Liver (tissue), 9 donors: ENCODE data around the gene SMIM28. TPM values are rescaled to one million over a fixed set of nuclear protein-coding genes. Genes with fewer than 3 reads are reported as not detected.

ENCODE experiments used
- DNase-seq: peaks from one replicate; pipeline ENCODE4 v3.0.0-alpha.2; 2017; ENCODE audit warnings: low spot score
- H3K27ac ChIP-seq, 2 donors: one replicate each; pipeline ENCODE4 v1.7.0; 2013; ENCODE audit warnings: inconsistent platforms in 2 of 2, low read length in 2 of 2, control low read depth in 1 of 2, low read depth in 1 of 2, mild to moderate bottlenecking in 1 of 2
- H3K27me3 ChIP-seq, 4 donors: one replicate each; pipeline versions ENCODE4 v1.6.1 to v1.7.0; 2013; ENCODE audit warnings: low read length in 3 of 4, inconsistent platforms in 1 of 4, mild to moderate bottlenecking in 1 of 4, moderate library complexity in 1 of 4; ENCODE audit not compliant: control insufficient read depth in 4 of 4, insufficient read depth in 4 of 4
- H3K36me3 ChIP-seq, 4 donors: one replicate each; pipeline versions ENCODE4 v1.6.1 to v1.7.0; 2013; ENCODE audit warnings: low read length in 3 of 4, mild to moderate bottlenecking in 3 of 4, low read depth in 1 of 4, moderate library complexity in 1 of 4; ENCODE audit not compliant: control insufficient read depth in 4 of 4, insufficient read depth in 3 of 4
- H3K4me1 ChIP-seq, 4 donors: one replicate each; pipeline versions ENCODE4 v1.6.1 to v1.7.0; 2013; ENCODE audit warnings: low read length in 3 of 4, mild to moderate bottlenecking in 3 of 4, moderate library complexity in 1 of 4; ENCODE audit not compliant: control insufficient read depth in 4 of 4, insufficient read depth in 4 of 4
- H3K4me3 ChIP-seq, 3 donors: one replicate each; pipeline versions ENCODE4 v1.6.1 to v1.7.0; 2013; ENCODE audit warnings: low read length in 3 of 3, control low read depth in 1 of 3, low read depth in 1 of 3, mild to moderate bottlenecking in 1 of 3
- H3K9ac ChIP-seq, 2 donors: one replicate each; pipeline ENCODE4 v1.7.0; 2013; ENCODE audit warnings: low read length in 2 of 2, mild to moderate bottlenecking in 2 of 2, moderate library complexity in 2 of 2, control low read depth in 1 of 2, low read depth in 1 of 2
- H3K9me3 ChIP-seq, 4 donors: one replicate each; pipeline versions ENCODE4 v1.6.1 to v1.7.0; 2013; ENCODE audit warnings: low read length in 3 of 4; ENCODE audit not compliant: control insufficient read depth in 4 of 4
- ATF3 ChIP-seq: IDR thresholded peaks from 2 replicates; pipeline ENCODE4 v1.6.1; 2016; ENCODE audit warnings: antibody characterized with exemption
- CTCF ChIP-seq: fragments of 150-350 bp; IDR thresholded peaks from 2 replicates; pipeline ENCODE4 v1.5.1; 2017; ENCODE audit warnings: improper control_type of control experiment, low read depth, low read length; ENCODE audit not compliant: missing input control
- EGR1 ChIP-seq, 2 donors: IDR thresholded peaks; 2 replicates each; pipeline ENCODE4 v1.6.1; 2016 to 2018; ENCODE audit warnings: antibody characterized with exemption in 2 of 2, low read depth in 2 of 2
- FOXA1 ChIP-seq: IDR thresholded peaks from 2 replicates; pipeline ENCODE4 v1.6.1; 2016; ENCODE audit warnings: antibody characterized with exemption
- FOXA2 ChIP-seq: IDR thresholded peaks from 2 replicates; pipeline ENCODE4 v1.6.1; 2016; ENCODE audit warnings: antibody characterized with exemption
- HNF4A ChIP-seq, 2 donors: conservative IDR thresholded peaks; 2 replicates each; pipeline ENCODE4 v1.6.1; 2016; ENCODE audit warnings: antibody characterized with exemption in 2 of 2, mild to moderate bottlenecking in 2 of 2
- HNF4G ChIP-seq: IDR thresholded peaks from 2 replicates; pipeline ENCODE4 v1.6.1; 2016; ENCODE audit warnings: antibody characterized with exemption
- MAX ChIP-seq: IDR thresholded peaks from 2 replicates; pipeline ENCODE4 v1.6.1; 2016; ENCODE audit warnings: antibody characterized with exemption
- NR2F2 ChIP-seq: IDR thresholded peaks from 2 replicates; pipeline ENCODE4 v1.6.1; 2016; ENCODE audit warnings: antibody characterized with exemption
- RAD21 ChIP-seq, 2 donors: IDR thresholded peaks; 2 replicates each; pipeline ENCODE4 v1.6.1; 2016; ENCODE audit warnings: antibody characterized with exemption in 2 of 2, mild to moderate bottlenecking in 2 of 2
- REST ChIP-seq: IDR thresholded peaks from 2 replicates; pipeline ENCODE4 v1.6.1; 2016; ENCODE audit warnings: antibody characterized with exemption, mild to moderate bottlenecking
- RXRA ChIP-seq, 2 donors: IDR thresholded peaks; 2 replicates each; pipeline ENCODE4 v1.6.1; 2017 to 2018; ENCODE audit warnings: antibody characterized with exemption in 2 of 2, mild to moderate bottlenecking in 1 of 2
- SP1 ChIP-seq: IDR thresholded peaks from 2 replicates; pipeline ENCODE4 v1.6.1; 2018; ENCODE audit warnings: antibody characterized with exemption, mild to moderate bottlenecking
- TAF1 ChIP-seq: conservative IDR thresholded peaks from 2 replicates; pipeline ENCODE4 v1.6.1; 2016; ENCODE audit warnings: antibody characterized with exemption, mild to moderate bottlenecking
- YY1 ChIP-seq: IDR thresholded peaks from 2 replicates; pipeline ENCODE4 v1.6.1; 2016; ENCODE audit warnings: antibody characterized with exemption, mild to moderate bottlenecking
- ZBTB33 ChIP-seq: IDR thresholded peaks from 2 replicates; pipeline ENCODE4 v1.6.1; 2016; ENCODE audit warnings: antibody characterized with exemption
- WGBS: extraction: QIAGEN DNeasy Blood & Tissue Kit; methylation state at CpG from one replicate; pipeline ENCODE4 v1.1.7; 2013; 5-methylcytosine and 5-hydroxymethylcytosine counted together
- polyA plus RNA-seq, 2 donors: library from polyadenylated mRNA; stranded (reverse) in 1 of 2; unstranded in 1 of 2; fragments of 200-250 nt in 1 of 2; fragments of >200 nt in 1 of 2; fragmentation: Nextera tagmentation in 1 of 2; extraction: Ambion mirVana in 1 of 2; gene quantifications; one replicate each; pipeline versions ENCODE4 v1.2.1 to v1.2.3, GENCODE V29; 2013 to 2015
- total RNA-seq, 2 donors: library from RNA; depleted of rRNA; stranded (reverse); fragments of >200 nt; gene quantifications; one replicate each; pipeline ENCODE4 v1.2.3, GENCODE V29; 2014
- donor health status: healthy.
- donor health status: healthy.
- donor health status: healthy.
- donor health status: healthy.
- donor health status: healthy.

The SMIM28 gene
- total and polyA plus RNA-seq, 4 donors, result not detected

- TF ChIP-seq MAX, result no peak
- no peak for TF ChIP-seq ZBTB33
- no peak for TF ChIP-seq HNF4G
- TF ChIP-seq SP1, result no peak
- TF ChIP-seq FOXA2, result no peak
- no peak for TF ChIP-seq NR2F2
- no peak for TF ChIP-seq FOXA1
- TF ChIP-seq ATF3, result no peak
- no peak for DNase-seq
- WGBS, result 95% methylated on average over 2 of the region's 2 CpGs
- no peak overlapping the region for H3K4me3 ChIP-seq
- peaks cover 7 to 29% (median 19%) of the 10 kb centered on the region in 4 donors for H3K4me1 ChIP-seq
- no peaks in the 10 kb centered on the region for H3K27me3 ChIP-seq
- H3K36me3 ChIP-seq, result no peaks in the 10 kb centered on the region
- H3K9me3 ChIP-seq, result no peaks in the 10 kb centered on the region
- no peak overlapping the region for H3K9ac ChIP-seq
- H3K27ac ChIP-seq, result no peak overlapping the region
Measured at GRCh38 chr6:138374815-138375214, 2.9 kb upstream of the SMIM28 start.

- Histone ChIP-seq H3K36me3 (no peaks in the 10 kb centered on the region), H3K27me3 (no peaks in the 10 kb centered on the region), H3K9ac (no peak overlapping the region), H3K9me3 (no peaks in the 10 kb centered on the region), H3K4me3 (no peak overlapping the region), H3K4me1 (peaks cover 7 to 24% (median 14%) of the 10 kb centered on the region in 4 donors), H3K27ac (no peak overlapping the region)
- DNase-seq, result no peak
- TF ChIP-seq REST (no peak), MAX (no peak), RAD21 (IDR thresholded peaks at IDR 0.05) (no peak), CTCF (no peak), ZBTB33 (no peak), RXRA (IDR thresholded peaks at IDR 0.05) (no peak), FOXA1 (no peak), TAF1 (no peak), EGR1 (IDR thresholded peaks at IDR 0.05; ENCODE audit: low read depth in 2 of 2) (no peak), YY1 (no peak), ATF3 (no peak), SP1 (no peak), HNF4A (conservative IDR thresholded peaks at IDR 0.05) (no peak)
Measured at GRCh38 chr6:138377042-138377441, 663 bp upstream of the SMIM28 start.
